Trophoblast cell (in vitro differentiated cells and primary cell): ENCODE measurements around the gene ARMC6.

Experiments used
- DNase-seq, 2 donors: peaks; one replicate each; pipeline ENCODE4 v3.0.0-alpha.2; 2016
- H2AFZ ChIP-seq: 2 replicates; pipeline ENCODE4 v1.6.1; 2013; ENCODE audit warnings: low read length, moderate library complexity, mild to moderate bottlenecking; ENCODE audit not compliant: insufficient read depth, poor library complexity
- H2AK5ac ChIP-seq: 2 replicates; pipeline ENCODE4 v1.6.1; 2013; ENCODE audit warnings: mild to moderate bottlenecking, low read length
- H2BK120ac ChIP-seq: 2 replicates; pipeline ENCODE4 v1.6.1; 2013; ENCODE audit warnings: low read length, mild to moderate bottlenecking, moderate library complexity; ENCODE audit not compliant: insufficient read depth, poor library complexity
- H2BK12ac ChIP-seq: 2 replicates; pipeline ENCODE4 v1.6.1; 2013; ENCODE audit warnings: mild to moderate bottlenecking, low read length, moderate library complexity
- H2BK5ac ChIP-seq: 2 replicates; pipeline ENCODE4 v1.6.1; 2013; ENCODE audit warnings: low read length, low read depth, moderate library complexity, mild to moderate bottlenecking; ENCODE audit not compliant: poor library complexity
- H3K14ac ChIP-seq: 2 replicates; pipeline ENCODE4 v1.6.1; 2013; ENCODE audit warnings: mild to moderate bottlenecking, low read length
- H3K18ac ChIP-seq: 2 replicates; pipeline ENCODE4 v1.6.1; 2013; ENCODE audit warnings: mild to moderate bottlenecking, low read length
- H3K23ac ChIP-seq: 2 replicates; pipeline ENCODE4 v1.6.1; 2013; ENCODE audit warnings: low read length
- H3K27ac ChIP-seq: 2 replicates; pipeline ENCODE4 v1.5.1; 2013; ENCODE audit warnings: low read depth, mild to moderate bottlenecking, inconsistent platforms, low read length, moderate library complexity
- H3K27me3 ChIP-seq: 2 replicates; pipeline ENCODE4 v1.6.1; 2013; ENCODE audit warnings: inconsistent platforms, mild to moderate bottlenecking, low read length, moderate library complexity; ENCODE audit not compliant: insufficient read depth
- H3K36me3 ChIP-seq, 2 experiments: 1 replicate in 1 of 2; 2 replicates in 1 of 2; pipeline ENCODE4 v1.6.1; 2013; ENCODE audit warnings: low read length in 2 of 2, mild to moderate bottlenecking in 2 of 2, moderate library complexity in 1 of 2; ENCODE audit not compliant: insufficient read depth in 2 of 2, control insufficient read depth in 1 of 2
- H3K4ac ChIP-seq: 2 replicates; pipeline ENCODE4 v1.6.1; 2013; ENCODE audit warnings: low read depth, mild to moderate bottlenecking, low read length, moderate library complexity
- H3K4me1 ChIP-seq, 2 experiments: 1 replicate in 1 of 2; 2 replicates in 1 of 2; pipeline ENCODE4 v1.6.1; 2013; ENCODE audit warnings: low read length in 2 of 2, mild to moderate bottlenecking in 2 of 2, moderate library complexity in 1 of 2; ENCODE audit not compliant: insufficient read depth in 2 of 2, control insufficient read depth in 1 of 2
- H3K4me2 ChIP-seq: 2 replicates; pipeline ENCODE4 v1.6.1; 2013; ENCODE audit warnings: inconsistent platforms, mild to moderate bottlenecking, low read length, moderate library complexity
- H3K4me3 ChIP-seq: 2 replicates; pipeline ENCODE4 v1.5.1; 2013; ENCODE audit warnings: mild to moderate bottlenecking, low read depth, low read length, inconsistent platforms
- H3K79me1 ChIP-seq: one replicate; pipeline ENCODE4 v1.6.1; 2013; ENCODE audit warnings: low read length
- H3K79me2 ChIP-seq: 2 replicates; pipeline ENCODE4 v1.6.1; 2013; ENCODE audit warnings: low read length, mild to moderate bottlenecking; ENCODE audit not compliant: control insufficient read depth, insufficient read depth, poor library complexity
- H3K9ac ChIP-seq: 2 replicates; pipeline ENCODE4 v1.6.1; 2013; ENCODE audit warnings: mild to moderate bottlenecking, low read length
- H3K9me3 ChIP-seq: 2 replicates; pipeline ENCODE4 v1.6.1; 2013; ENCODE audit warnings: low read depth, mild to moderate bottlenecking, control low read depth, inconsistent platforms, low read length; ENCODE audit not compliant: insufficient read depth
- H4K12ac ChIP-seq: 2 replicates; pipeline ENCODE4 v1.6.1; 2013; ENCODE audit warnings: low read depth, mild to moderate bottlenecking, low read length, moderate library complexity
- H4K8ac ChIP-seq: 2 replicates; pipeline ENCODE4 v1.6.1; 2013; ENCODE audit warnings: low read depth, mild to moderate bottlenecking, low read length, moderate library complexity
- H4K91ac ChIP-seq: one replicate; pipeline ENCODE4 v1.6.1; 2013; ENCODE audit warnings: low read depth, mild to moderate bottlenecking, low read length, moderate library complexity
- WGBS: extraction: QIAGEN DNeasy Blood & Tissue Kit; methylation state at CpG from one replicate; pipeline ENCODE4 v1.1.7; 2013; ENCODE audit warnings: missing lambda C conversion rate; ENCODE audit not compliant: insufficient read length, insufficient coverage; ENCODE audit errors: extremely low coverage; 5-methylcytosine and 5-hydroxymethylcytosine counted together

ARMC6 gene

GRCh38 chr19:19049406-19049805 is 16.0 kb downstream of the ARMC6 start:
- no peak overlapping the region for H3K4me3 ChIP-seq
- no peak overlapping the region for H2AK5ac ChIP-seq
- no peak overlapping the region for H3K14ac ChIP-seq
- no peak overlapping the region for H2BK12ac ChIP-seq
- peaks cover 28 to 38% of the 10 kb centered on the region in 2 experiments for H3K36me3 ChIP-seq
- no peaks in the 10 kb centered on the region for H3K27me3 ChIP-seq
- H3K27ac ChIP-seq, result no peak overlapping the region
- H3K79me2 ChIP-seq, result no peaks in the 10 kb centered on the region
- H2BK5ac ChIP-seq, result no peak overlapping the region
- H4K8ac ChIP-seq, result no peak overlapping the region
- H3K4me1 ChIP-seq, result no peaks in the 10 kb centered on the region
- H3K18ac ChIP-seq, result no peak overlapping the region
- no peak overlapping the region for H3K4ac ChIP-seq
- H4K91ac ChIP-seq, result no peak overlapping the region
- H2BK120ac ChIP-seq, result no peak overlapping the region
- no peak overlapping the region for H3K4me2 ChIP-seq
- H3K23ac ChIP-seq, result no peak overlapping the region
- no peak overlapping the region for H3K9ac ChIP-seq
- H2AFZ ChIP-seq, result no peak overlapping the region
- DNase-seq, result no peak
- H3K9me3 ChIP-seq, result peaks cover 1% of the 10 kb centered on the region
- no peak overlapping the region for H4K12ac ChIP-seq
- no CpG with 5 or more reads among the region's 2 CpGs for WGBS
- no peaks in the 10 kb centered on the region for H3K79me1 ChIP-seq

- Histone ChIP-seq H3K23ac (no peak overlapping the region), H3K27me3 (no peaks in the 10 kb centered on the region), H2BK12ac (no peak overlapping the region), H2BK5ac (no peak overlapping the region), H4K91ac (no peak overlapping the region), H2AK5ac (no peak overlapping the region), H3K18ac (no peak overlapping the region), H4K8ac (no peak overlapping the region), H2BK120ac (no peak overlapping the region), H3K9me3 (peaks cover 1% of the 10 kb centered on the region), H3K4me1 (no peaks in the 10 kb centered on the region), H2AFZ (no peak overlapping the region), H3K79me2 (no peaks in the 10 kb centered on the region), H3K79me1 (no peaks in the 10 kb centered on the region), H3K4ac (no peak overlapping the region), H3K27ac (no peak overlapping the region), H3K4me2 (no peak overlapping the region), H3K14ac (no peak overlapping the region), H4K12ac (no peak overlapping the region), H3K36me3 (peaks cover 32 to 40% of the 10 kb centered on the region in 2 experiments), H3K9ac (no peak overlapping the region), H3K4me3 (no peak overlapping the region)
- WGBS, result no CpG with 5 or more reads among the region's 4 CpGs
- no peak for DNase-seq
These were observed 16.7 kb downstream of the ARMC6 start for GRCh38 chr19:19050104-19050503.

- H3K9ac ChIP-seq, result no peak overlapping the region
- H2AFZ ChIP-seq, result no peak overlapping the region
- H3K79me1 ChIP-seq, result no peaks in the 10 kb centered on the region
- H3K4ac ChIP-seq, result no peak overlapping the region
- no CpG with 5 or more reads among the region's 2 CpGs for WGBS
- no peak overlapping the region for H3K4me3 ChIP-seq
- no peak overlapping the region for H4K12ac ChIP-seq
- no peaks in the 10 kb centered on the region for H3K79me2 ChIP-seq
- H3K18ac ChIP-seq, result no peak overlapping the region
- no peak overlapping the region for H2AK5ac ChIP-seq
- H2BK12ac ChIP-seq, result no peak overlapping the region
- H3K4me2 ChIP-seq, result no peak overlapping the region
- no peak overlapping the region for H3K23ac ChIP-seq
- no peak overlapping the region for H4K91ac ChIP-seq
- H3K14ac ChIP-seq, result no peak overlapping the region
- no peak overlapping the region for H2BK5ac ChIP-seq
- H3K27ac ChIP-seq, result no peak overlapping the region
- H2BK120ac ChIP-seq, result no peak overlapping the region
- H3K36me3 ChIP-seq, result peaks cover 37 to 46% of the 10 kb centered on the region in 2 experiments
- H4K8ac ChIP-seq, result no peak overlapping the region
- no peaks in the 10 kb centered on the region for H3K27me3 ChIP-seq
- H3K9me3 ChIP-seq, result peaks cover 1% of the 10 kb centered on the region
- no peaks in the 10 kb centered on the region for H3K4me1 ChIP-seq
- no peak for DNase-seq
These were observed 17.3 kb downstream of the ARMC6 start for GRCh38 chr19:19050731-19051130.

- WGBS, result no CpG with 5 or more reads among the region's 20 CpGs
- H4K8ac ChIP-seq, result no peak overlapping the region
- H3K36me3 ChIP-seq, result peaks cover 40 to 47% of the 10 kb centered on the region in 2 experiments
- H4K12ac ChIP-seq, result no peak overlapping the region
- no peak for DNase-seq
- no peak overlapping the region for H3K4ac ChIP-seq
- no peak overlapping the region for H2BK5ac ChIP-seq
- H3K27me3 ChIP-seq, result no peaks in the 10 kb centered on the region
- H3K14ac ChIP-seq, result no peak overlapping the region
- no peaks in the 10 kb centered on the region for H3K79me1 ChIP-seq
- no peak overlapping the region for H2BK120ac ChIP-seq
- no peak overlapping the region for H3K18ac ChIP-seq
- no peaks in the 10 kb centered on the region for H3K4me1 ChIP-seq
- no peak overlapping the region for H3K27ac ChIP-seq
- H3K4me2 ChIP-seq, result no peak overlapping the region
- H2BK12ac ChIP-seq, result no peak overlapping the region
- H2AFZ ChIP-seq, result no peak overlapping the region
- no peak overlapping the region for H3K23ac ChIP-seq
- H3K79me2 ChIP-seq, result no peaks in the 10 kb centered on the region
- H3K9ac ChIP-seq, result no peak overlapping the region
- no peak overlapping the region for H2AK5ac ChIP-seq
- peaks cover 1% of the 10 kb centered on the region for H3K9me3 ChIP-seq
- H4K91ac ChIP-seq, result no peak overlapping the region
- H3K4me3 ChIP-seq, result peak overlapping the region; percentile 18
These were observed 18.2 kb downstream of the ARMC6 start for GRCh38 chr19:19051478-19052213.
